DND-41 (cell line): ENCODE measurements around the gene ANKRD13D.

Experiments used
- ATAC-seq: fragments of 200-7000 bp; cut with Tn5 transposase; 3 replicates; pipeline ENCODE4 v1.9.1; 2021; ENCODE audit warnings: low read depth; ENCODE audit not compliant: insufficient read depth
- DNase-seq: peaks from one replicate; pipeline ENCODE4 v3.0.0-alpha.2; 2020
- H2AFZ ChIP-seq: 2 replicates; pipeline ENCODE4 v1.6.0; 2012; ENCODE audit warnings: low read depth, low read length
- H3K27ac ChIP-seq: 2 replicates; pipeline ENCODE4 v1.5.1; 2012; ENCODE audit warnings: low read length, inconsistent platforms
- H3K27me3 ChIP-seq: fragments of 200-600 bp; sonication (generic); 2 replicates; pipeline ENCODE4 v1.6.0; 2012; ENCODE audit warnings: low read length, mild to moderate bottlenecking, inconsistent platforms; ENCODE audit not compliant: insufficient read depth, poor library complexity
- H3K36me3 ChIP-seq: 2 replicates; pipeline ENCODE4 v1.5.1; 2012; ENCODE audit warnings: low read length, inconsistent platforms; ENCODE audit not compliant: insufficient read depth
- H3K4me1 ChIP-seq: 2 replicates; pipeline ENCODE4 v1.5.1; 2012; ENCODE audit warnings: mild to moderate bottlenecking, low read length; ENCODE audit not compliant: insufficient read depth
- H3K4me2 ChIP-seq: 2 replicates; pipeline ENCODE4 v1.6.0; 2012; ENCODE audit warnings: mild to moderate bottlenecking, moderate library complexity, low read length, inconsistent platforms; ENCODE audit not compliant: insufficient read depth
- H3K4me3 ChIP-seq, 2 experiments: fragments of 200-600 bp in 1 of 2; shearing (Covaris generic) in 1 of 2; 2 replicates each; pipeline ENCODE4 v1.5.1; 2012 to 2016; ENCODE audit warnings: inconsistent platforms in 2 of 2, low read length in 2 of 2, mild to moderate bottlenecking in 2 of 2, low read depth in 1 of 2, moderate library complexity in 1 of 2
- H3K79me2 ChIP-seq: 2 replicates; pipeline ENCODE4 v1.6.0; 2012; ENCODE audit warnings: low read length, inconsistent platforms; ENCODE audit not compliant: insufficient read depth
- H3K9ac ChIP-seq: 2 replicates; pipeline ENCODE4 v1.6.0; 2012; ENCODE audit warnings: low read depth, mild to moderate bottlenecking, inconsistent platforms, low read length, moderate library complexity
- H3K9me3 ChIP-seq: 2 replicates; pipeline ENCODE4 v1.5.1; 2012; ENCODE audit warnings: low read length, moderate library complexity, mild to moderate bottlenecking, inconsistent platforms; ENCODE audit not compliant: insufficient read depth, severe bottlenecking
- H4K20me1 ChIP-seq: 2 replicates; pipeline ENCODE4 v1.6.0; 2012; ENCODE audit warnings: low read length; ENCODE audit not compliant: insufficient read depth
- EZH2 ChIP-seq: IDR thresholded peaks from 3 replicates; pipeline ENCODE4 v1.6.1; 2012; ENCODE audit warnings: borderline replicate concordance, low read depth, mild to moderate bottlenecking, moderate library complexity, low read length, inconsistent platforms; ENCODE audit not compliant: severe bottlenecking
- TF ChIP-seq, protein P1 (sequence below): IDR thresholded peaks from 2 replicates; pipeline ENCODE4 v1.5.1; 2012; ENCODE audit warnings: borderline replicate concordance, low read length, moderate library complexity, mild to moderate bottlenecking; ENCODE audit not compliant: poor library complexity, severe bottlenecking; ENCODE audit errors: extremely low read depth

ANKRD13D gene

DNA sequence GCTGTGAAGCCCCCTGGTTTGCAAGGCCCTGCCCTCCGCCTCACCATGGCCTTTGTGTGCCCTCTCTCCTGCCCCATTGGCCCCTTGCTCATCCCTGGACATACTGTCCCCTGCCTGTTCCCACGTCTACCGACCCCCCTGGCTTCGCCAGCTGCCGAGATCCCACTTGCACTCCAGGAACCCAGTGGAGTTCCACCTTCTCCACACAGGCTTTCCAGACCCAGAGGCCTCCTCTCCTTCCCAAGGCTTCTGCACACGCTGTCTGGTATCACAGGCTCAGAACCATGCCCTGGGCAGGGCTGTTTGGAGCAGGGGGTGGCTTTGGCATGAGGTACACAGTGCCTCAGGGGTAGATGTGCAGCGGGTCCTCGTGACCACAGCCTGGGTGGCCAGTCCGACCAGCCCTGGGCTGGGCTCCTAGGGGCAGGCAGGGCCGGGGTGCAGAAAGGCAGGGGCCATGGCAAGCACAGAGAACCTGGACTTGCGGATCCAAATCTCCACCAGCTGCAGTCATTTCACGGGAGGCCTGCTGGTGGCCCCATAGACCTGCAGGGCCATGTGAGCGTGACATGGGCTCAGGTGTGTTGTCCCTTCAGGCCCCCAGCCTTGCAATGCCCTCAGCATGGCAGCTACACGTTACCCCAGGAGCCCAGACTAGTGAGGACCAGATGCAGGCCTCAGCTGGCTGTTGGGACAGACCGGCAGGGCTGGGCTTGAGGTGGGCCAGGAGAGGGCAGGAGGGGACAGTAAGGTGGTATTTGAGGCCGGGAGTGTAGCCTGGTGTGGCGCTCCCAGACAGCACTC is 13.3 kb upstream of the ANKRD13D start:
- peaks cover 47% of the 10 kb centered on the region for H4K20me1 ChIP-seq
- H3K27me3 ChIP-seq: no peaks in the 10 kb centered on the region
- peaks cover 89% of the 10 kb centered on the region for H3K36me3 ChIP-seq
- H3K79me2 ChIP-seq: peaks cover 97% of the 10 kb centered on the region
- H3K9ac ChIP-seq: peak overlapping the region; percentile 71
- no peak overlapping the region for H2AFZ ChIP-seq
- ATAC-seq (no peak), DNase-seq (peak; percentile 41)
- peak overlapping the region; percentile 86 for H3K4me2 ChIP-seq
- TF ChIP-seq EZH2: no peak
- TF ChIP-seq, protein P1, sequence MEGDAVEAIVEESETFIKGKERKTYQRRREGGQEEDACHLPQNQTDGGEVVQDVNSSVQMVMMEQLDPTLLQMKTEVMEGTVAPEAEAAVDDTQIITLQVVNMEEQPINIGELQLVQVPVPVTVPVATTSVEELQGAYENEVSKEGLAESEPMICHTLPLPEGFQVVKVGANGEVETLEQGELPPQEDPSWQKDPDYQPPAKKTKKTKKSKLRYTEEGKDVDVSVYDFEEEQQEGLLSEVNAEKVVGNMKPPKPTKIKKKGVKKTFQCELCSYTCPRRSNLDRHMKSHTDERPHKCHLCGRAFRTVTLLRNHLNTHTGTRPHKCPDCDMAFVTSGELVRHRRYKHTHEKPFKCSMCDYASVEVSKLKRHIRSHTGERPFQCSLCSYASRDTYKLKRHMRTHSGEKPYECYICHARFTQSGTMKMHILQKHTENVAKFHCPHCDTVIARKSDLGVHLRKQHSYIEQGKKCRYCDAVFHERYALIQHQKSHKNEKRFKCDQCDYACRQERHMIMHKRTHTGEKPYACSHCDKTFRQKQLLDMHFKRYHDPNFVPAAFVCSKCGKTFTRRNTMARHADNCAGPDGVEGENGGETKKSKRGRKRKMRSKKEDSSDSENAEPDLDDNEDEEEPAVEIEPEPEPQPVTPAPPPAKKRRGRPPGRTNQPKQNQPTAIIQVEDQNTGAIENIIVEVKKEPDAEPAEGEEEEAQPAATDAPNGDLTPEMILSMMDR: peak; percentile 42
- H3K9me3 ChIP-seq: no peaks in the 10 kb centered on the region
- peak overlapping the region in 1 of 2 experiments; percentile 26; a peak in 2 of 4 replicates for H3K4me3 ChIP-seq
- H3K27ac ChIP-seq: peak overlapping the region; percentile 99
- H3K4me1 ChIP-seq: peaks cover 79% of the 10 kb centered on the region

DNA sequence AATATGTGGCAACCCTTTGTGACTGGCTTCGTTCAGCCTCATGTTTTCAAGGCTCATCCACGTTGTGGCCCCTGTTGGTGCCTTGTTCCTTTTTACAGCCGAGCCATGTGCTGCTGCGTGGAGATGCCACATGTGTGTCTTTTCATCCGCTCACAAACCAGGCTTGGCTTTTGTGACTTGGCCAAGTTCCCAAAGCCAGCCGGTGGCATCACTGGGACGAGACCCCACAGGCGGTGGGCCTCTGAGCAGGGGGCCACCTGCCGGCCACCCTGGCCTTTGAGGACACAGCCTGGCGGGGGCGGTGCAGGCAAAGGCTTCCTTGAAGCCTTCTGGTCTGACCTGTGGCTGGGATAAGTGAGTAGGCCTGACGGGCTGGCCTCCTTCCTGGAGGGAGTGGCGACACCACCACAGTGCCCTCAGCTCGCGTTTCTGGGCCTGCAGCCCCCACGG is 12.3 kb upstream of the ANKRD13D start:
- peak; percentile 40 for ATAC-seq
- peak overlapping the region; percentile 46; the same call in 1 of the 2 replicates for H2AFZ ChIP-seq
- H3K79me2 ChIP-seq: peaks cover 96% of the 10 kb centered on the region
- TF ChIP-seq, protein P1: peak; percentile 32
- no peak for TF ChIP-seq EZH2
- no peaks in the 10 kb centered on the region for H3K27me3 ChIP-seq
- peak overlapping the region in 1 of 2 experiments; percentile 50; a peak in 2 of 4 replicates for H3K4me3 ChIP-seq
- no peaks in the 10 kb centered on the region for H3K9me3 ChIP-seq
- peaks cover 37% of the 10 kb centered on the region for H4K20me1 ChIP-seq
- H3K27ac ChIP-seq: peak overlapping the region; percentile 99
- H3K36me3 ChIP-seq: peaks cover 89% of the 10 kb centered on the region
- DNase-seq: peak; percentile 82
- peak overlapping the region; percentile 86 for H3K4me2 ChIP-seq
- peaks cover 69% of the 10 kb centered on the region for H3K4me1 ChIP-seq
- H3K9ac ChIP-seq: peak overlapping the region; percentile 71

DNA sequence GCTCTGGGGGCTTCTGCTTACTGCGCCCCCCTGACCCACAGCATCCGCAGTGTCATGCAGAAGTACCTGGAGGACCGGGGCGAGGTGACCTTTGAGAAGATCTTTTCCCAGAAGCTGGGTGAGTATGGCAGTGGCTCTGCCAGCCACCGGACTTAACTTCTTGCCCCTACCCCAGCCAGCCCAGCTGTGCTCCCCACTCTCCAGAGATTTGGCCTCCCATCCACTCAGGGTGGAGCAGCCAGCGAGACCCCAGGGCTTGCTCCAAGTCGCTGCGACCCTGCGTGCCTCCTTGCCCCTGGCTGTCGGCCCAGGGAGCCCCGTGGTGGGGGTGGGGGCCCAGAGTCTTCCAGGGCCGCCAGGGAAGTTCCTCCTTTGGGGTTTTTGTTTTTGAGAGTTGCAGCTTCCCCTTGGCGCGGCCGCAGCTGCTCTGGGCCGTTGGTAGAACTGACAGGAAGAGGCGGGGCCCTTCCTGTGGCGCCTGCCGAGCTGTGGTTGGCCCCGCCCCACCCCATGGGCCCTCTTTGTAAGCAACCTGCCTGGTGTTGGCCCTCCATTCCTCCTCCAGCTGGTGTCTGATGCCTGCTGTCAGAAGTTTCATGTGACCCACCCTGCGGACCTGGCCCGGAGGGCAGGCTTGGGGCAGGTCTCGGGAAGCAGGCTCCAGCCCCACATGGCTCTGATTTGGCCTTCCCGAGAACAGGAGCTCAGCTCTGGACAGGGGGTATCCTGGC is 11.7 kb upstream of the ANKRD13D start:
- peaks cover 64% of the 10 kb centered on the region for H3K4me1 ChIP-seq
- peaks cover 94% of the 10 kb centered on the region for H3K79me2 ChIP-seq
- peak overlapping the region; percentile 46; the same call in 1 of the 2 replicates for H2AFZ ChIP-seq
- DNase-seq: peak; percentile 99
- H3K27me3 ChIP-seq: no peaks in the 10 kb centered on the region
- peaks cover 31% of the 10 kb centered on the region for H4K20me1 ChIP-seq
- ATAC-seq: peak; percentile 87
- TF ChIP-seq, protein P1: peak; percentile 10
- no peak for TF ChIP-seq EZH2
- H3K36me3 ChIP-seq: peaks cover 89% of the 10 kb centered on the region
- H3K9me3 ChIP-seq: no peaks in the 10 kb centered on the region
- peak overlapping the region; percentile 86 for H3K4me2 ChIP-seq
- H3K27ac ChIP-seq: peak overlapping the region; percentile 99
- peak overlapping the region in 1 of 2 experiments; percentile 51; a peak in 3 of 4 replicates for H3K4me3 ChIP-seq
- peak overlapping the region; percentile 71 for H3K9ac ChIP-seq
